Neural progenitor cell (in vitro differentiated cells): ENCODE measurements around the gene TMEM232.

Experiments used
- EZH2 ChIP-seq: fragments of 200-600 bp; sonication (generic); IDR thresholded peaks from 2 replicates; pipeline ENCODE4 v1.6.1; 2017; ENCODE audit warnings: antibody characterized with exemption, mild to moderate bottlenecking, moderate library complexity
- EZH2phosphoT487 ChIP-seq: fragments of 200-600 bp; sonication (generic); IDR thresholded peaks from 2 replicates; pipeline ENCODE4 v1.6.1; 2017; ENCODE audit warnings: antibody characterized with exemption
- TF ChIP-seq, protein P1 (sequence below): fragments of 200-600 bp; sonication (generic); IDR thresholded peaks from 2 replicates; pipeline ENCODE4 v1.5.1; 2017; ENCODE audit warnings: antibody characterized with exemption, mild to moderate bottlenecking

- TF ChIP-seq, protein P1, sequence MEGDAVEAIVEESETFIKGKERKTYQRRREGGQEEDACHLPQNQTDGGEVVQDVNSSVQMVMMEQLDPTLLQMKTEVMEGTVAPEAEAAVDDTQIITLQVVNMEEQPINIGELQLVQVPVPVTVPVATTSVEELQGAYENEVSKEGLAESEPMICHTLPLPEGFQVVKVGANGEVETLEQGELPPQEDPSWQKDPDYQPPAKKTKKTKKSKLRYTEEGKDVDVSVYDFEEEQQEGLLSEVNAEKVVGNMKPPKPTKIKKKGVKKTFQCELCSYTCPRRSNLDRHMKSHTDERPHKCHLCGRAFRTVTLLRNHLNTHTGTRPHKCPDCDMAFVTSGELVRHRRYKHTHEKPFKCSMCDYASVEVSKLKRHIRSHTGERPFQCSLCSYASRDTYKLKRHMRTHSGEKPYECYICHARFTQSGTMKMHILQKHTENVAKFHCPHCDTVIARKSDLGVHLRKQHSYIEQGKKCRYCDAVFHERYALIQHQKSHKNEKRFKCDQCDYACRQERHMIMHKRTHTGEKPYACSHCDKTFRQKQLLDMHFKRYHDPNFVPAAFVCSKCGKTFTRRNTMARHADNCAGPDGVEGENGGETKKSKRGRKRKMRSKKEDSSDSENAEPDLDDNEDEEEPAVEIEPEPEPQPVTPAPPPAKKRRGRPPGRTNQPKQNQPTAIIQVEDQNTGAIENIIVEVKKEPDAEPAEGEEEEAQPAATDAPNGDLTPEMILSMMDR: no peak
- TF ChIP-seq EZH2phosphoT487 (no peak), EZH2 (no peak)
Measured at GRCh38 chr5:110768138-110768860, 41.8 kb upstream of the TMEM232 start.
